ENCODE measurements around the gene CNBP. TPM values are rescaled to one million over a fixed set of nuclear protein-coding genes. Genes with fewer than 3 reads are reported as not detected.

CNBP gene
- polyA plus RNA-seq, 1 experiment = 305 TPM

DNA sequence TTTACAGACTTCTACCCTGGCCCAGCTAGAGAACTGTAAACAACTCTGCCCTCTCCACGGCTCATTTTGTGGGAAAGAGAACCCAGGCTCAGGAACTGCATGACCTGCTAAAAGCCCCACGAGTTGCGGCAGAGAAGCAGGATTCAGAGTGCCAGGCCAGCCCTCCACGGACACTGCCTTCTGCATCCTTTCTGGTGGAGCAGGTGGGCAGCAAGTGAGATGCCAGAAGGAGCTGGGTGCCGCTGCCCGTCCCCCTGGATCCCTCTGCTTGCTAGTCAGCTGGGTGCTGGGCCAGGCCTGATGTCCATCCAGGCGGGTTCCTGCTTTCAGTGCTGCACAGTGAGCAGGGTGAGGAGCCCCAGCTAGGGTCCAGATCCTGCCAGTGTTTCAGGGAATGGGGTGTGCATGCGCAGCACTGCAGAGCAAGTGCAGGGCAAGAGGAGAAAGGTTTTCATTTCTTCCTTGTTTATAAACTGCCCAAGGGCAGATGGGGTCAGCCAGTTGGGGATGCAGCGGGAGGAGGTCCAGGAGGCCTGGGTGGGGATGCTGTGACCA, 56.9 kb downstream of the CNBP start:
- TF ChIP-seq, protein P1, sequence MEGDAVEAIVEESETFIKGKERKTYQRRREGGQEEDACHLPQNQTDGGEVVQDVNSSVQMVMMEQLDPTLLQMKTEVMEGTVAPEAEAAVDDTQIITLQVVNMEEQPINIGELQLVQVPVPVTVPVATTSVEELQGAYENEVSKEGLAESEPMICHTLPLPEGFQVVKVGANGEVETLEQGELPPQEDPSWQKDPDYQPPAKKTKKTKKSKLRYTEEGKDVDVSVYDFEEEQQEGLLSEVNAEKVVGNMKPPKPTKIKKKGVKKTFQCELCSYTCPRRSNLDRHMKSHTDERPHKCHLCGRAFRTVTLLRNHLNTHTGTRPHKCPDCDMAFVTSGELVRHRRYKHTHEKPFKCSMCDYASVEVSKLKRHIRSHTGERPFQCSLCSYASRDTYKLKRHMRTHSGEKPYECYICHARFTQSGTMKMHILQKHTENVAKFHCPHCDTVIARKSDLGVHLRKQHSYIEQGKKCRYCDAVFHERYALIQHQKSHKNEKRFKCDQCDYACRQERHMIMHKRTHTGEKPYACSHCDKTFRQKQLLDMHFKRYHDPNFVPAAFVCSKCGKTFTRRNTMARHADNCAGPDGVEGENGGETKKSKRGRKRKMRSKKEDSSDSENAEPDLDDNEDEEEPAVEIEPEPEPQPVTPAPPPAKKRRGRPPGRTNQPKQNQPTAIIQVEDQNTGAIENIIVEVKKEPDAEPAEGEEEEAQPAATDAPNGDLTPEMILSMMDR (IDR thresholded peaks at IDR 0.05; ENCODE audit: low read depth, low read length) = no peak
- Histone ChIP-seq H3K4me3 (ENCODE audit: low read depth, low read length) (no peak overlapping the region), H3K27ac (ENCODE audit: low read depth, low read length) (peak overlapping the region; percentile 11), H3K27me3 (ENCODE audit: control insufficient read depth, insufficient read depth, low read length) (no peaks in the 10 kb centered on the region), H3K9me3 (ENCODE audit: control insufficient read depth, insufficient read depth, low read length) (no peaks in the 10 kb centered on the region)
- no peak for DNase-seq (ENCODE audit: low read depth, low spot score)
- ChIA-PET CTCF (interaction anchor here (0.9 to 1.3 kb wide), 2 partner anchors 119 to 156 kb away, joined by 3 to 5 read pairs; no protein-coding TSS in a partner anchor), POLR2A (no interaction called here)

DNA sequence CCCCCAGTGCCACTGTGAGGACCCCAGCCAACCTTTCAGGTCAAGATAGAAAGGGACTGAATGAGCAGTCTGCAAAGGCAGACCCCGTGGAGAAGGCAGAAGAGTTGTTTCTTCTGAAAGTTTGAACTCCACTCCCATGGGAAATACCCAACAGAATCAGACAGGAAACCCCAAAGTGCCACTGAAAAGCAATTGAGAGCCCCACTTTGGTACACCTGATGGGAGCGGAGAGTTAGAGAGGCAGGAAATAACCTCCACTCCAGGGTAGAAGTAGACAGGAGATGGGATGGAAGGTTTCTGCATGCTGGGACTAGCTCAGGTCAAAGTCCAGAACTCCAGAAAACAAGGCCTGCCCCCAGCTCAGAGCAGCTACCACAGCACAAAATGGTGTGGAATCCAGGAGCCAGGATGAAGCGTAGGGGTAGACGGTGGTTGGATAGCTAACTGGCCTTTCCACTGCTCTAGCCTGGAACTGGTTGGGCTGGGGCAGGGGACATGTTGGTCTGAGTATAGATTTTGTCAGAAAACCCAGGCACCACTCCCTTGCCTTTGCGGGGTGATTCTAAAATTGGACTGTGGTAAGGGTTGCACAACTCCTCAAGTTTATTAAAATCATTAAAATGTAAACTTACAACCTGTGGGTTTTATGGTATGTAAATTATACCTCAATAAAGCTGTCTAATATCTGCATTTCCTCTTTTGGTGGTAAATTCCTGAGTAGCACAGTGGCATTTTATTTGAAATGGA, 60.2 kb downstream of the CNBP start:
- DNase-seq (ENCODE audit: low read depth, low spot score) = no peak
- Histone ChIP-seq H3K9me3 (ENCODE audit: control insufficient read depth, insufficient read depth, low read length) (no peaks in the 10 kb centered on the region; the same call in 1 of the 2 replicates), H3K27ac (ENCODE audit: low read depth, low read length) (no peak overlapping the region), H3K4me3 (ENCODE audit: low read depth, low read length) (no peak overlapping the region), H3K27me3 (ENCODE audit: control insufficient read depth, insufficient read depth, low read length) (no peaks in the 10 kb centered on the region)
- TF ChIP-seq, protein P1 (IDR thresholded peaks at IDR 0.05; ENCODE audit: low read depth, low read length) = no peak
- ChIA-PET POLR2A (interaction anchor here (0.7 kb wide), 1 partner anchor 10 kb away, joined by 3 read pairs; no protein-coding TSS in a partner anchor), CTCF (interaction anchor here (1.0 to 7.0 kb wide), 4 partner anchors 39 to 152 kb away, joined by 6 to 84 read pairs (median 8); no protein-coding TSS in a partner anchor)

DNA sequence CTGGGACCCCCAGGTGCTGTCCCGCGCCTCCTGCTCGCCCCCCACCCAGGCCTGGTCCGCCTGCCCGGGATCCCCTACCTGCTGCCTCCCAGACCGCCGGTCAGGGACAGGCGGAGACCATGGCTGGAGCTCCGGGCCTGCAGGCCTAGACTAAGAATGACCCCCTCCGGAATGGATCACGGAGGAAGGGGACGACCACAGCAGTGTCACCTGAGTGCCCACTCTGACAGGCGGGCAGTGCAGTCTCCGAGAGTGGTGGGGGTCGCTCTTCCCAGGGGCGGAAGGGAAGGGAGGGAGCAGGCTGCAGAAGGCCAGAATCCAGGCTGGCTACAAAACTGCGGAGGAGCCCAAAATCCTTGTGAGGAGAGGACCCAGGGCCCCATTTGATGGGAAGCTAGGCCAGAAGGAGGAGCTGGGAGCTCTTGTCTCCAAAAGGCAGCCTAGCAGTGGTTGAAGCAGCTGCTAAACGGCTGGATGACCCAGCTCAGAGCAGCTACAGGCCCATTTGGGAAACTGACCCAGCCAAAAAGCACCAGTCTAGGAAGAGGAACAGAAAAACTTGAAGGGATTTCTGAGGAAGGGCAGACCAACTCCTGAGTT, 61.2 kb downstream of the CNBP start:
- POLR2A ChIA-PET = interaction anchor here (0.6 to 1.1 kb wide), 2 partner anchors 17 to 127 kb away, joined by 4 to 14 read pairs; partner anchors contain the start of gene COPG1
- no peaks in the 10 kb centered on the region; the same call in 1 of the 2 replicates for H3K9me3 ChIP-seq (ENCODE audit: control insufficient read depth, insufficient read depth, low read length)

DNA sequence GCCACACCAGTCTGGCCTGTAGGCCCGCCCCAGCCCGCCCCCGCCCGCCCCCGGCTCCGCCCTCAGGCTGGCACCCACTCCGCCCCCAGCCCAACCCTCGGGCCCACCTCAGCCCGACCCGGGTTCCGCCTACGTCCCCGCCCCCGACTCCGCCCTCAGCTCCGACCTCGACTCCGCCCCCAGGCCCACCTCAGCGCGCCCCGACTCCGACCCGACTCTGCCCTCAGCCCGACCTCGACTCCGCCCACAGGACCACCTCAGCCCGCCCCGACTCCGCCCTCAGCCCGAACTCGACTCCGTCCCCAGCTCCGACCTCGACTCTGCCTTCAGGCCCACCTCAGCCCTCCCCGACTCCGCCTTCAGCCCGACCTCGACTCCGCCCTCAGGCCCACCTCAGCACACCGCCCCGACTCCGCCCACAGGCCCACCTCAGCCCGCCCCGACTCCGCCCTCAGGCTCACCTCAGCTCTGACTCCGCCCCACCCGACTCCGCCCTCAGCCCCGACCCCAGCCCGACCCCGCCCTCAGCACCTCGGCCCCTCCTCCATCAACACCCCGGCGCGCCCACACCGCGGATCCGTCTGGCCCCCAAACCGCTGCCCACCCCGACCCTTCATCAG, 61.8 kb downstream of the CNBP start, which contains the start of gene RAB43:
RAB43 (minus strand) TSS at position 13 of the 620 bp plus-strand sequence. CDS start 315 bp downstream, outside the sequence.
- peak; percentile 30 for DNase-seq (ENCODE audit: low read depth, low spot score)
- Histone ChIP-seq H3K27ac (ENCODE audit: low read depth, low read length) (peak within 1 kb of the TSS; percentile 70), H3K4me3 (ENCODE audit: low read depth, low read length) (peak within 1 kb of the TSS; percentile 84), H3K27me3 (ENCODE audit: control insufficient read depth, insufficient read depth, low read length) (no peaks in the 10 kb centered on the region), H3K9me3 (ENCODE audit: control insufficient read depth, insufficient read depth, low read length) (no peaks in the 10 kb centered on the region; the same call in 1 of the 2 replicates)
- TF ChIP-seq, protein P1 (IDR thresholded peaks at IDR 0.05; ENCODE audit: low read depth, low read length) = no peak
- ChIA-PET POLR2A (interaction anchor here (0.5 to 1.1 kb wide), 10 partner anchors 17 to 442 kb away, joined by 3 to 14 read pairs (median 4); partner anchors contain the start of gene COPG1), CTCF (interaction anchor here (0.8 to 7.0 kb wide), 7 partner anchors 22 to 151 kb away, joined by 3 to 84 read pairs (median 8); no protein-coding TSS in a partner anchor)

More for the DNA sequence above, 61.2 kb downstream of the CNBP start:
- H3K27ac ChIP-seq (ENCODE audit: low read depth, low read length) = peak overlapping the region; percentile 31
- no peak for DNase-seq (ENCODE audit: low read depth, low spot score)
- CTCF ChIA-PET = interaction anchor here (1.0 to 7.0 kb wide), 5 partner anchors 39 to 151 kb away, joined by 3 to 84 read pairs (median 7); no protein-coding TSS in a partner anchor
- TF ChIP-seq, protein P1 (IDR thresholded peaks at IDR 0.05; ENCODE audit: low read depth, low read length) = no peak
- no peaks in the 10 kb centered on the region for H3K27me3 ChIP-seq (ENCODE audit: control insufficient read depth, insufficient read depth, low read length)
- H3K4me3 ChIP-seq (ENCODE audit: low read depth, low read length) = no peak overlapping the region

Measured in AG04450 (cell line).